Endothelial cell of umbilical vein (primary cell): Measurements from ENCODE around the gene CEP83. TPM values are rescaled to one million over a fixed set of nuclear protein-coding genes. Genes with fewer than 3 reads are reported as not detected.

ENCODE experiments used
- BruUV-seq: library from RNA; stranded (reverse); fragments of 400-500 nt; replicated peaks from 2 replicates; lab custom pipeline; 2021; lab: Mats Ljungman, UMichigan
- CTCF ChIA-PET: fragments of 300-600, 350-600 bp; sonication (Branson Sonifier 250); formaldehyde crosslinking; loops from one replicate; lab custom pipeline; 2021; ENCODE audit warnings: antibody characterized with exemption, inconsistent platforms; lab: Charles Lee
- POLR2A ChIA-PET: fragments of 300-600, 350-600 bp; sonication (Branson Sonifier 250); formaldehyde crosslinking; loops from one replicate; lab custom pipeline; 2021; ENCODE audit warnings: antibody characterized with exemption, inconsistent platforms; lab: Charles Lee
- DNase-seq: peaks from one replicate; pipeline ENCODE4 v3.0.0-alpha.2; 2011; ENCODE audit warnings: low read depth, low spot score
- FAIRE-seq: peaks from 2 replicates; lab custom pipeline; 2011; peaks lifted over from hg19 to GRCh38; lab: Jason Lieb, UNC
- H2AFZ ChIP-seq: 2 replicates; pipeline ENCODE4 v1.6.0; 2012; ENCODE audit warnings: low read depth, low read length, control low read depth, inconsistent platforms
- H3K27ac ChIP-seq: 2 replicates; pipeline ENCODE4 v1.5.1; 2011; ENCODE audit warnings: low read depth, mild to moderate bottlenecking, control low read depth, low read length, moderate library complexity; ENCODE audit not compliant: insufficient read depth
- H3K27me3 ChIP-seq, 2 experiments: 2 replicates each; pipeline versions ENCODE4 v1.6.0 to v1.6.1; 2011; ENCODE audit warnings: low read length in 2 of 2, mixed read lengths in 1 of 2; ENCODE audit not compliant: control insufficient read depth in 2 of 2, insufficient read depth in 2 of 2
- H3K36me3 ChIP-seq, 2 experiments: 2 replicates in 1 of 2; 3 replicates in 1 of 2; pipeline ENCODE4 v1.5.1; 2011; ENCODE audit warnings: low read length in 2 of 2, mild to moderate bottlenecking in 1 of 2, moderate library complexity in 1 of 2; ENCODE audit not compliant: control insufficient read depth in 2 of 2, insufficient read depth in 2 of 2; ENCODE audit errors: extremely low read depth in 1 of 2
- H3K4me1 ChIP-seq: 3 replicates; pipeline ENCODE4 v1.5.1; 2011; ENCODE audit warnings: mild to moderate bottlenecking, low read length; ENCODE audit not compliant: control insufficient read depth, insufficient read depth; ENCODE audit errors: extremely low read depth
- H3K4me2 ChIP-seq: 2 replicates; pipeline ENCODE4 v1.6.1; 2011; ENCODE audit warnings: low read length, control low read depth, mixed read lengths; ENCODE audit not compliant: insufficient read depth
- H3K4me3 ChIP-seq, 3 experiments: fragments of 200-600 bp in 1 of 3; sonication (generic), shearing (Covaris generic) in 1 of 3; replicated peaks in 1 of 3; 2 replicates each; pipeline ENCODE4 v1.5.1; 2011 to 2016; ENCODE audit warnings: control low read depth in 3 of 3, low read length in 3 of 3, mild to moderate bottlenecking in 2 of 3, inconsistent platforms in 1 of 3, low read depth in 1 of 3, moderate library complexity in 1 of 3; ENCODE audit not compliant: insufficient read depth in 1 of 3
- H3K79me2 ChIP-seq: 2 replicates; pipeline ENCODE4 v1.6.0; 2012; ENCODE audit warnings: low read length, inconsistent platforms; ENCODE audit not compliant: control insufficient read depth, insufficient read depth
- H3K9ac ChIP-seq: replicated peaks from 2 replicates; pipeline ENCODE3; 2011; ENCODE audit warnings: low read length, control low read depth; ENCODE audit not compliant: insufficient read depth; ENCODE audit errors: extremely low read depth
- H3K9me1 ChIP-seq: replicated peaks from 3 replicates; pipeline ENCODE4 v1.6.0; 2011; ENCODE audit warnings: mild to moderate bottlenecking, low read length; ENCODE audit not compliant: control insufficient read depth, insufficient read depth; ENCODE audit errors: extremely low read depth
- H3K9me3 ChIP-seq: replicated peaks from 2 replicates; pipeline ENCODE4 v1.5.1; 2012; ENCODE audit warnings: low read length, inconsistent platforms; ENCODE audit not compliant: control insufficient read depth, insufficient read depth
- H4K20me1 ChIP-seq: replicated peaks from 2 replicates; pipeline ENCODE3; 2011; ENCODE audit warnings: mild to moderate bottlenecking, low read length; ENCODE audit not compliant: control insufficient read depth, insufficient read depth; ENCODE audit errors: extremely low read depth
- CTCF ChIP-seq, 2 donors: IDR thresholded peaks; 1 replicate in 1 of 2; 2 replicates in 1 of 2; pipeline ENCODE4 v1.5.1; 2011; ENCODE audit warnings: low read length in 2 of 2, mild to moderate bottlenecking in 2 of 2, moderate library complexity in 2 of 2, control low read depth in 1 of 2, inconsistent platforms in 1 of 2, low read depth in 1 of 2; ENCODE audit not compliant: insufficient read depth in 1 of 2; ENCODE audit errors: extremely low read depth in 1 of 2
- EZH2 ChIP-seq: IDR thresholded peaks from 2 replicates; pipeline ENCODE4 v1.6.1; 2012; ENCODE audit warnings: borderline replicate concordance, low read depth, mild to moderate bottlenecking, moderate library complexity, low read length, inconsistent platforms; ENCODE audit not compliant: severe bottlenecking
- FOS ChIP-seq: IDR thresholded peaks from 2 replicates; pipeline ENCODE4 v1.6.1; 2011; ENCODE audit warnings: mild to moderate bottlenecking, low read length, moderate library complexity, borderline replicate concordance; ENCODE audit not compliant: insufficient read depth
- GATA2 ChIP-seq: IDR thresholded peaks from 2 replicates; pipeline ENCODE4 v1.7.0; 2011; ENCODE audit warnings: low read depth, mild to moderate bottlenecking, moderate library complexity, mixed read lengths, low read length; ENCODE audit not compliant: insufficient read length, insufficient read depth
- JUN ChIP-seq: IDR thresholded peaks from 2 replicates; pipeline ENCODE4 v1.6.1; 2011; ENCODE audit warnings: borderline replicate concordance, low read depth; ENCODE audit not compliant: insufficient read length, insufficient read depth
- MAX ChIP-seq: IDR thresholded peaks from 2 replicates; pipeline ENCODE4 v1.6.1; 2011; ENCODE audit not compliant: insufficient read depth, insufficient read length
- MYC ChIP-seq: IDR thresholded peaks from one replicate; pipeline ENCODE4 v1.6.1; 2011; ENCODE audit warnings: mild to moderate bottlenecking, low read depth, low read length
- POLR2A ChIP-seq: IDR thresholded peaks from 2 replicates; pipeline ENCODE4 v1.6.1; 2012; ENCODE audit warnings: low read depth, mild to moderate bottlenecking, control low read depth, low read length
- POLR2AphosphoS5 ChIP-seq: IDR thresholded peaks from 2 replicates; pipeline ENCODE4 v1.6.1; 2012; ENCODE audit warnings: low read depth, mild to moderate bottlenecking, control low read depth, low read length, moderate library complexity; ENCODE audit not compliant: insufficient read depth
- dilution Hi-C: fragments of 300-500 bp; cut with MboI; formaldehyde crosslinking; loops from one replicate; pipeline ENCODE4 v1.15.0; 2019; ENCODE audit warnings: low sequenced_read_pairs; ENCODE audit not compliant: extremely low pct_ligation_motif_present
- intact Hi-C: fragments of 100-400 bp; cut with micrococcal nuclease; formaldehyde crosslinking; loops from one replicate; pipeline ENCODE4 v1.10.0; 2022
- polyA plus RNA-seq, 4 experiments: library from polyadenylated mRNA; depleted of rRNA in 3 of 4; stranded (reverse) in 3 of 4; unstranded in 1 of 4; fragments of >200 nt; gene quantifications; 2 replicates each; pipeline versions ENCODE4 v1.2.1 to v1.2.3, GENCODE V29; 2011 to 2012; ENCODE audit warnings: missing spikeins in 1 of 4
- total RNA-seq: library from RNA; stranded (reverse); gene quantifications from 2 replicates; pipeline ENCODE4 v1.2.3, GENCODE V29; 2021

CEP83 gene
- total and polyA plus RNA-seq, 2 donors (not counting 3 experiments of a cell fraction or from before 2014, with no cell fraction given), result 2.9 to 15.3 TPM

- H4K20me1 ChIP-seq, result no peaks in the 10 kb centered on the region
- H3K27ac ChIP-seq, result no peak overlapping the region
- H2AFZ ChIP-seq, result no peak overlapping the region
- H3K79me2 ChIP-seq, result no peaks in the 10 kb centered on the region
- no peak for FAIRE-seq
- ChIA-PET CTCF (no interaction called here), POLR2A (no interaction called here)
- no peak overlapping the region for H3K9ac ChIP-seq
- no peak for DNase-seq
- intact Hi-C loops, result no loop called here
- H3K4me1 ChIP-seq, result no peaks in the 10 kb centered on the region
- no peaks in the 10 kb centered on the region for H3K9me1 ChIP-seq
- TF ChIP-seq JUN (no peak), MAX (no peak), EZH2 (no peak), POLR2AphosphoS5 (no peak), FOS (no peak), MYC (no peak), GATA2 (no peak), POLR2A (no peak), CTCF (IDR thresholded peaks at IDR 0.05; ENCODE audit: extremely low read depth in 1 of 2, insufficient read depth in 1 of 2, low read depth in 1 of 2, low read length in 2 of 2) (no peak)
- dilution Hi-C loops, result no loop called here
- H3K36me3 ChIP-seq, result no peaks in the 10 kb centered on the region
- no peak overlapping the region for H3K4me2 ChIP-seq
- no TSS peak for BruUV-seq
- no peak overlapping the region for H3K4me3 ChIP-seq
- peaks cover 0 to 9% of the 10 kb centered on the region in 2 experiments for H3K27me3 ChIP-seq
- no peaks in the 10 kb centered on the region for H3K9me3 ChIP-seq
Observed at GRCh38 chr12:94273272-94273671, 186.4 kb downstream of the CEP83 start.
